ENCODE data around the gene IL17RE. TPM values are rescaled to one million over a fixed set of nuclear protein-coding genes. Genes with fewer than 3 reads are reported as not detected.
A peak's percentile ranks its signal among the peaks of the same experiment; 100 is the strongest.

Gene IL17RE
- total and polyA plus RNA-seq, 8 donors: 6.4 to 15.6 (median 9.6) TPM

- no peak for FAIRE-seq
- no peaks in the 10 kb centered on the region for H3K9me3 ChIP-seq
- H3K36me3 ChIP-seq: peaks cover 0 to 7% (median 0%) of the 10 kb centered on the region in 3 donors
- peaks cover 17 to 24% (median 23%) of the 10 kb centered on the region in 3 donors for H3K4me1 ChIP-seq
- intact Hi-C loops (cut with DNase I): no loop called here
- H3K27me3 ChIP-seq: no peaks in the 10 kb centered on the region
- peak in 2 of 6 donors; percentile 28 to 36 for DNase-seq
- 25 to 27% methylated on average over 14 to 15 of the region's 15 CpGs for WGBS, 2 donors
- TF ChIP-seq CTCF (IDR thresholded peaks at IDR 0.05): no peak
- H3K27ac ChIP-seq: peak overlapping the region; percentile 67 to 90 (median 82)
- ATAC-seq: no peak
- peak overlapping the region; percentile 42 to 71 (median 52) for H3K4me3 ChIP-seq
These were observed 12.1 kb downstream of the IL17RE start for GRCh38 chr3:9914559-9915253.

- intact Hi-C loops (cut with DNase I): no loop called here
- peaks cover 17 to 24% (median 23%) of the 10 kb centered on the region in 3 donors for H3K4me1 ChIP-seq
- H3K9me3 ChIP-seq: no peaks in the 10 kb centered on the region
These were observed 12.8 kb downstream of the IL17RE start for GRCh38 chr3:9915254-9916141.

GRCh38 chr3:9916346-9916733 is 13.7 kb downstream of the IL17RE start:
- peaks cover 0 to 7% (median 0%) of the 10 kb centered on the region in 3 donors for H3K36me3 ChIP-seq
- WGBS, 2 donors: 51 to 53% methylated on average over 7 of the region's 7 CpGs
- intact Hi-C loops (cut with DNase I): no loop called here
- ATAC-seq: peak in 2 of 4 donors; percentile 3 to 4
- no peaks in the 10 kb centered on the region for H3K9me3 ChIP-seq
- peak overlapping the region in 3 of 4 donors; percentile 49 to 71 (median 56) for H3K4me3 ChIP-seq
- H3K4me1 ChIP-seq: peaks cover 17 to 24% (median 23%) of the 10 kb centered on the region in 3 donors
- peak overlapping the region; percentile 67 to 90 (median 82) for H3K27ac ChIP-seq
- no peak for DNase-seq
- no peak for TF ChIP-seq CTCF (IDR thresholded peaks at IDR 0.05)
- FAIRE-seq: no peak
- H3K27me3 ChIP-seq: no peaks in the 10 kb centered on the region

More at GRCh38 chr3:9915254-9916141, 12.8 kb downstream of the IL17RE start:
- H3K4me3 ChIP-seq: peak overlapping the region; percentile 42 to 71 (median 52)
- peak overlapping the region; percentile 67 to 90 (median 82) for H3K27ac ChIP-seq
- ATAC-seq (peak; percentile 54 to 73 (median 59)), FAIRE-seq (no peak), DNase-seq (peak; percentile 67 to 93 (median 74))
- 1% methylated on average over 61 to 99 of the region's 99 CpGs for WGBS, 2 donors
- H3K36me3 ChIP-seq: peaks cover 0 to 7% (median 0%) of the 10 kb centered on the region in 3 donors
- H3K27me3 ChIP-seq: no peaks in the 10 kb centered on the region
- no peak for TF ChIP-seq CTCF (IDR thresholded peaks at IDR 0.05)

GRCh38 chr3:9916734-9917680 is 14.4 kb downstream of the IL17RE start, which contains the start of gene IL17RC:
TSS of gene IL17RC (plus strand) at chr3:9917098. CDS start at chr3:9917316, 218 bp downstream.
- peaks cover 17 to 24% (median 23%) of the 10 kb centered on the region in 3 donors for H3K4me1 ChIP-seq
- peak within 1 kb of the TSS; percentile 67 to 90 (median 82) for H3K27ac ChIP-seq
- TF ChIP-seq CTCF (IDR thresholded peaks at IDR 0.05): no peak
- H3K36me3 ChIP-seq: peaks cover 0 to 1% (median 0%) of the 10 kb centered on the region in 3 donors
- 3% methylated on average over 19 of the region's 19 CpGs for WGBS, 2 donors
- FAIRE-seq: no peak
- H3K27me3 ChIP-seq: no peaks in the 10 kb centered on the region
- DNase-seq: peak; percentile 87 to 96 (median 92)
- peak within 1 kb of the TSS; percentile 47 to 71 (median 52) for H3K4me3 ChIP-seq
- no peaks in the 10 kb centered on the region for H3K9me3 ChIP-seq
- peak; percentile 87 to 93 (median 89) for ATAC-seq
- intact Hi-C loops (cut with DNase I): no loop called here
